HG02642 (cell line): Measurements from ENCODE around the gene GOLGA8T.
"Not testable (repeated sequence)": the region's sequence is repeated elsewhere in the genome, so short reads cannot be mapped to it uniquely, and the experiment has no call there.

Source experiments
- ATAC-seq: cut with Tn5 transposase; IDR thresholded peaks from one replicate; pipeline ENCODE4 v1.9.1; 2021; ENCODE audit warnings: mild to moderate bottlenecking; ENCODE audit not compliant: unreplicated experiment, poor library complexity

Gene GOLGA8T

DNA sequence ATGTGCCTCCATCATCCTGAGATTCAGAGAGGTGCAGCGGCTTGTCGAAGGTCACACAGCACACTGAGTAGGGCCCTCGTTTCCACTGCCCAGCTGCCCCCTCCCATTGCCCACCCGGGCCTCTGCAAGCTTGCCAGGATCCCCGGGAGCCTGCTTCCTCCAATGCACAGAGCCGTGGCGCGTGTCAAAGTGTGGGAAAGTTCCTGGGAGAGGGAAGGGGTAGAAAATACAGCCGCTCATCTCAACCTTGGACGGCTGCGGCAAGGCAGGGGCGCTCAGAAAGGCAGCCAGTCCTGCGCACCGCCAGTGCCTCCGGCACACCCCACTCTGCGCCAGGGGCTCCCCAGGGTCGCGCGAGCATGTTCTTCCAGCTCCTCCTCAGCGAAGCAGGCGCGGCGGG is 56.3 kb downstream of the GOLGA8T start:
- ATAC-seq = not testable (repeated sequence)

DNA sequence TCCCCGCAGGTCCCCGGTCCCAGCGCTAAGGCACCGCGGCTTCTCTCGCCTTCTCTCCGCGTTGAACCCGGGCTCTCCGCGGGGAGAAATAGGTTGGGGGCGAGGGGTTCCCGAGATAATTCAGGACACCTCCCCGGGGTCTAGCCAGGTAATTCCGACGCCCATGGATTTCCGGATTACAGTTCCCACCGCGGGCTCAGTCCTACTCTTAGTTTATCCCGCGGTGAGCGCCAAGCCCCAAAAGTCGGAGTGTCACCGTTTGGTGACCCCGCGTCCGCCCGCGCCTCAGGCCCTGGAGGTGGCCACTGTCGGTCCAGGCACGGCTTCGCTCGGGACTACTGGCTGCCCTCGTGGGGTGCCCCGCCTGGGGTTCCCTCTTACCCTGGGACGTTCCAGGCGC is 56.8 kb downstream of the GOLGA8T start:
- ATAC-seq = not testable (repeated sequence)

GRCh38 chr15:30192119-30192745 is 57.4 kb downstream of the GOLGA8T start:
- not testable (repeated sequence) for ATAC-seq

- ATAC-seq = not testable (repeated sequence)
Observed at GRCh38 chr15:30192892-30193291, 58.0 kb downstream of the GOLGA8T start.
